SK-N-MC (cell line): ENCODE measurements around the gene DOCK4.

Experiments
- DNase-seq: peaks from one replicate; pipeline ENCODE4 v3.0.0-alpha.2; 2011; ENCODE audit warnings: low read depth, low spot score
- H3K27ac ChIP-seq: fragments of 200-600 bp; sonication (generic); 2 replicates; pipeline ENCODE4 v1.5.1; 2016; ENCODE audit warnings: mixed run types
- H3K36me3 ChIP-seq: fragments of 200-600 bp; sonication (generic); 2 replicates; pipeline ENCODE4 v1.6.1; 2017; ENCODE audit warnings: antibody characterized with exemption, low read length, mixed read lengths; ENCODE audit not compliant: insufficient read depth
- H3K4me3 ChIP-seq: fragments of 200-600 bp; sonication (generic); 2 replicates; pipeline ENCODE4 v1.5.1; 2016
- H3K9ac ChIP-seq: fragments of 200-600 bp; sonication (generic); 2 replicates; pipeline ENCODE4 v1.8.0; 2017; ENCODE audit warnings: mixed run types, mixed read lengths; ENCODE audit not compliant: insufficient read length
- H3K9me3 ChIP-seq: fragments of 200-600 bp; sonication (generic); 2 replicates; pipeline ENCODE4 v1.6.1; 2017; ENCODE audit warnings: low read depth, mild to moderate bottlenecking, antibody characterized with exemption, low read length, moderate library complexity, mixed read lengths
- EZH2 ChIP-seq: fragments of 200-600 bp; sonication (generic); IDR thresholded peaks from one replicate; pipeline ENCODE4 v1.6.1; 2017; ENCODE audit warnings: antibody characterized with exemption
- FOXP2 ChIP-seq: optimal IDR thresholded peaks from 2 replicates; pipeline ENCODE3; 2011; ENCODE audit warnings: mild to moderate bottlenecking, moderate library complexity; ENCODE audit not compliant: insufficient read depth; ENCODE audit errors: extremely low read length, control extremely low read depth
- POLR2AphosphoS5 ChIP-seq: IDR thresholded peaks from 2 replicates; pipeline ENCODE4 v1.6.1; 2012; ENCODE audit warnings: mild to moderate bottlenecking, low read depth, low read length, borderline replicate concordance

DOCK4 gene

GRCh38 chr7:111858331-111858730 lies 347.9 kb downstream of the DOCK4 start:
- no peaks in the 10 kb centered on the region for H3K9me3 ChIP-seq
- H3K27ac ChIP-seq, result no peak overlapping the region
- no peaks in the 10 kb centered on the region for H3K36me3 ChIP-seq
- H3K4me3 ChIP-seq, result no peak overlapping the region
- no peak overlapping the region for H3K9ac ChIP-seq
- TF ChIP-seq EZH2, result no peak
- no peak for TF ChIP-seq POLR2AphosphoS5
- TF ChIP-seq FOXP2, result no peak
- no peak for DNase-seq

GRCh38 chr7:111855842-111856227 lies 350.4 kb downstream of the DOCK4 start:
- Histone ChIP-seq H3K9ac (no peak overlapping the region), H3K9me3 (no peaks in the 10 kb centered on the region), H3K27ac (no peak overlapping the region), H3K4me3 (no peak overlapping the region), H3K36me3 (no peaks in the 10 kb centered on the region)
- no peak for DNase-seq
- TF ChIP-seq FOXP2 (no peak), POLR2AphosphoS5 (no peak), EZH2 (no peak)

- TF ChIP-seq POLR2AphosphoS5 (no peak), FOXP2 (no peak), EZH2 (no peak)
- no peak for DNase-seq
- Histone ChIP-seq H3K4me3 (no peak overlapping the region), H3K36me3 (no peaks in the 10 kb centered on the region), H3K9ac (no peak overlapping the region), H3K9me3 (no peaks in the 10 kb centered on the region), H3K27ac (no peak overlapping the region)
Measured at GRCh38 chr7:111855161-111855841, 350.9 kb downstream of the DOCK4 start.

- no peak for TF ChIP-seq EZH2
- no peak for TF ChIP-seq POLR2AphosphoS5
- TF ChIP-seq FOXP2, result no peak
- Histone ChIP-seq H3K9ac (no peak overlapping the region), H3K27ac (no peak overlapping the region), H3K36me3 (no peaks in the 10 kb centered on the region), H3K4me3 (no peak overlapping the region), H3K9me3 (no peaks in the 10 kb centered on the region)
- DNase-seq, result no peak
Measured at GRCh38 chr7:111853201-111853990, 352.8 kb downstream of the DOCK4 start.

- H3K9ac ChIP-seq, result no peak overlapping the region
Measured at GRCh38 chr7:111852081-111852480, 354.1 kb downstream of the DOCK4 start.

GRCh38 chr7:111846898-111847297 lies 359.3 kb downstream of the DOCK4 start:
- no peak for DNase-seq
- no peaks in the 10 kb centered on the region for H3K9me3 ChIP-seq
- H3K36me3 ChIP-seq, result no peaks in the 10 kb centered on the region
- TF ChIP-seq POLR2AphosphoS5 (no peak), FOXP2 (no peak), EZH2 (no peak)
- H3K27ac ChIP-seq, result no peak overlapping the region
- no peak overlapping the region for H3K4me3 ChIP-seq
- H3K9ac ChIP-seq, result no peak overlapping the region

More at GRCh38 chr7:111852081-111852480, 354.1 kb downstream of the DOCK4 start:
- Histone ChIP-seq H3K4me3 (no peak overlapping the region), H3K9me3 (no peaks in the 10 kb centered on the region), H3K27ac (no peak overlapping the region), H3K36me3 (no peaks in the 10 kb centered on the region)
- no peak for DNase-seq
- TF ChIP-seq EZH2 (no peak), POLR2AphosphoS5 (no peak)

GRCh38 chr7:111845853-111846252 lies 360.3 kb downstream of the DOCK4 start:
- no peak for DNase-seq
- no peak overlapping the region for H3K9ac ChIP-seq
- H3K4me3 ChIP-seq, result no peak overlapping the region
- no peak overlapping the region for H3K27ac ChIP-seq
- TF ChIP-seq FOXP2, result no peak
- TF ChIP-seq EZH2, result no peak
- no peak for TF ChIP-seq POLR2AphosphoS5
- H3K36me3 ChIP-seq, result no peaks in the 10 kb centered on the region
- H3K9me3 ChIP-seq, result no peaks in the 10 kb centered on the region

GRCh38 chr7:111844904-111845671 lies 361.1 kb downstream of the DOCK4 start:
- H3K4me3 ChIP-seq, result no peak overlapping the region
- TF ChIP-seq FOXP2 (no peak), EZH2 (no peak), POLR2AphosphoS5 (no peak)
- no peak overlapping the region for H3K9ac ChIP-seq

More at GRCh38 chr7:111844904-111845671, 361.1 kb downstream of the DOCK4 start:
- Histone ChIP-seq H3K27ac (no peak overlapping the region), H3K36me3 (no peaks in the 10 kb centered on the region), H3K9me3 (no peaks in the 10 kb centered on the region)
- no peak for DNase-seq
